ENCODE measurements around the gene DPF3.

The DPF3 gene

GRCh38 chr14:72869407-72870329, 24.2 kb downstream of the DPF3 start:
- no peak overlapping the region for H3K4me3 ChIP-seq (ENCODE audit: insufficient read depth, low read depth, low read length)
- no peaks in the 10 kb centered on the region for H3K9me3 ChIP-seq (ENCODE audit: control insufficient read depth, low read length)

GRCh38 chr14:72868500-72868899, 25.4 kb downstream of the DPF3 start:
- no peaks in the 10 kb centered on the region for H3K9me3 ChIP-seq (ENCODE audit: control insufficient read depth, low read length)
- 92 to 93% methylated on average over 3 of the region's 3 CpGs for WGBS, 2 experiments
- H3K27ac ChIP-seq (ENCODE audit: insufficient read depth, low read depth, low read length, poor library complexity, severe bottlenecking) = no peak overlapping the region
- H3K27me3 ChIP-seq (ENCODE audit: control insufficient read depth, insufficient read depth, low read length, poor library complexity, severe bottlenecking) = no peaks in the 10 kb centered on the region
- no peaks in the 10 kb centered on the region for H3K36me3 ChIP-seq (ENCODE audit: control insufficient read depth, insufficient read depth, low read length)
- H3K4me1 ChIP-seq (ENCODE audit: control insufficient read depth, insufficient read depth, low read length) = no peaks in the 10 kb centered on the region
- H3K4me3 ChIP-seq (ENCODE audit: insufficient read depth, low read depth, low read length) = no peak overlapping the region

More at GRCh38 chr14:72869407-72870329, 24.2 kb downstream of the DPF3 start:
- Histone ChIP-seq H3K27ac (ENCODE audit: insufficient read depth, low read depth, low read length, poor library complexity, severe bottlenecking) (no peak overlapping the region), H3K27me3 (ENCODE audit: control insufficient read depth, insufficient read depth, low read length, poor library complexity, severe bottlenecking) (no peaks in the 10 kb centered on the region), H3K4me1 (ENCODE audit: control insufficient read depth, insufficient read depth, low read length) (no peaks in the 10 kb centered on the region), H3K36me3 (ENCODE audit: control insufficient read depth, insufficient read depth, low read length) (no peaks in the 10 kb centered on the region)
- WGBS, 2 experiments = 88 to 90% methylated on average over 7 to 8 of the region's 8 CpGs

GRCh38 chr14:72864712-72865365, 29.1 kb downstream of the DPF3 start:
- Histone ChIP-seq H3K27ac (ENCODE audit: insufficient read depth, low read depth, low read length, poor library complexity, severe bottlenecking) (no peak overlapping the region), H3K4me3 (ENCODE audit: insufficient read depth, low read depth, low read length) (no peak overlapping the region), H3K4me1 (ENCODE audit: control insufficient read depth, insufficient read depth, low read length) (no peaks in the 10 kb centered on the region), H3K9me3 (ENCODE audit: control insufficient read depth, low read length) (no peaks in the 10 kb centered on the region), H3K27me3 (ENCODE audit: control insufficient read depth, insufficient read depth, low read length, poor library complexity, severe bottlenecking) (no peaks in the 10 kb centered on the region), H3K36me3 (ENCODE audit: control insufficient read depth, insufficient read depth, low read length) (no peaks in the 10 kb centered on the region)
- WGBS, 2 experiments = 93 to 95% methylated on average over 6 of the region's 6 CpGs

- Histone ChIP-seq H3K4me3 (ENCODE audit: insufficient read depth, low read depth, low read length) (no peak overlapping the region), H3K4me1 (ENCODE audit: control insufficient read depth, insufficient read depth, low read length) (no peaks in the 10 kb centered on the region)
- 87% methylated on average over 7 of the region's 7 CpGs for WGBS, 2 experiments
Observed at GRCh38 chr14:72863216-72864006, 30.5 kb downstream of the DPF3 start.

GRCh38 chr14:72856530-72857266, 37.2 kb downstream of the DPF3 start:
- Histone ChIP-seq H3K36me3 (ENCODE audit: control insufficient read depth, insufficient read depth, low read length) (no peaks in the 10 kb centered on the region), H3K9me3 (ENCODE audit: control insufficient read depth, low read length) (no peaks in the 10 kb centered on the region), H3K27me3 (ENCODE audit: control insufficient read depth, insufficient read depth, low read length, poor library complexity, severe bottlenecking) (no peaks in the 10 kb centered on the region), H3K4me3 (ENCODE audit: insufficient read depth, low read depth, low read length) (no peak overlapping the region), H3K4me1 (ENCODE audit: control insufficient read depth, insufficient read depth, low read length) (no peaks in the 10 kb centered on the region), H3K27ac (ENCODE audit: insufficient read depth, low read depth, low read length, poor library complexity, severe bottlenecking) (no peak overlapping the region)
- 84 to 85% methylated on average over 12 of the region's 12 CpGs for WGBS, 2 experiments

More at GRCh38 chr14:72863216-72864006, 30.5 kb downstream of the DPF3 start:
- H3K9me3 ChIP-seq (ENCODE audit: control insufficient read depth, low read length) = no peaks in the 10 kb centered on the region
- H3K27ac ChIP-seq (ENCODE audit: insufficient read depth, low read depth, low read length, poor library complexity, severe bottlenecking) = no peak overlapping the region
- no peaks in the 10 kb centered on the region for H3K36me3 ChIP-seq (ENCODE audit: control insufficient read depth, insufficient read depth, low read length)
- no peaks in the 10 kb centered on the region for H3K27me3 ChIP-seq (ENCODE audit: control insufficient read depth, insufficient read depth, low read length, poor library complexity, severe bottlenecking)

GRCh38 chr14:72855913-72856312, 38.0 kb downstream of the DPF3 start:
- 96 to 98% methylated on average over 1 of the region's 1 CpG for WGBS, 2 experiments
- Histone ChIP-seq H3K9me3 (ENCODE audit: control insufficient read depth, low read length) (no peaks in the 10 kb centered on the region), H3K4me1 (ENCODE audit: control insufficient read depth, insufficient read depth, low read length) (no peaks in the 10 kb centered on the region), H3K27me3 (ENCODE audit: control insufficient read depth, insufficient read depth, low read length, poor library complexity, severe bottlenecking) (no peaks in the 10 kb centered on the region), H3K4me3 (ENCODE audit: insufficient read depth, low read depth, low read length) (no peak overlapping the region), H3K27ac (ENCODE audit: insufficient read depth, low read depth, low read length, poor library complexity, severe bottlenecking) (no peak overlapping the region), H3K36me3 (ENCODE audit: control insufficient read depth, insufficient read depth, low read length) (no peaks in the 10 kb centered on the region)

- WGBS, 2 experiments = 95 to 96% methylated on average over 10 of the region's 10 CpGs
- Histone ChIP-seq H3K36me3 (ENCODE audit: control insufficient read depth, insufficient read depth, low read length) (no peaks in the 10 kb centered on the region), H3K4me3 (ENCODE audit: insufficient read depth, low read depth, low read length) (no peak overlapping the region), H3K9me3 (ENCODE audit: control insufficient read depth, low read length) (no peaks in the 10 kb centered on the region), H3K4me1 (ENCODE audit: control insufficient read depth, insufficient read depth, low read length) (no peaks in the 10 kb centered on the region), H3K27me3 (ENCODE audit: control insufficient read depth, insufficient read depth, low read length, poor library complexity, severe bottlenecking) (no peaks in the 10 kb centered on the region), H3K27ac (ENCODE audit: insufficient read depth, low read depth, low read length, poor library complexity, severe bottlenecking) (no peak overlapping the region)
Observed at GRCh38 chr14:72852194-72852593, 41.7 kb downstream of the DPF3 start.

GRCh38 chr14:72851635-72852034, 42.3 kb downstream of the DPF3 start:
- H3K27ac ChIP-seq (ENCODE audit: insufficient read depth, low read depth, low read length, poor library complexity, severe bottlenecking) = no peak overlapping the region
- no peaks in the 10 kb centered on the region for H3K27me3 ChIP-seq (ENCODE audit: control insufficient read depth, insufficient read depth, low read length, poor library complexity, severe bottlenecking)

GRCh38 chr14:72850360-72850759, 43.5 kb downstream of the DPF3 start:
- WGBS, 2 experiments = 91 to 92% methylated on average over 4 of the region's 4 CpGs
- Histone ChIP-seq H3K27me3 (ENCODE audit: control insufficient read depth, insufficient read depth, low read length, poor library complexity, severe bottlenecking) (no peaks in the 10 kb centered on the region), H3K9me3 (ENCODE audit: control insufficient read depth, low read length) (no peaks in the 10 kb centered on the region), H3K4me1 (ENCODE audit: control insufficient read depth, insufficient read depth, low read length) (no peaks in the 10 kb centered on the region), H3K36me3 (ENCODE audit: control insufficient read depth, insufficient read depth, low read length) (no peaks in the 10 kb centered on the region), H3K4me3 (ENCODE audit: insufficient read depth, low read depth, low read length) (no peak overlapping the region), H3K27ac (ENCODE audit: insufficient read depth, low read depth, low read length, poor library complexity, severe bottlenecking) (no peak overlapping the region)

More at GRCh38 chr14:72851635-72852034, 42.3 kb downstream of the DPF3 start:
- Histone ChIP-seq H3K36me3 (ENCODE audit: control insufficient read depth, insufficient read depth, low read length) (no peaks in the 10 kb centered on the region), H3K4me3 (ENCODE audit: insufficient read depth, low read depth, low read length) (no peak overlapping the region), H3K4me1 (ENCODE audit: control insufficient read depth, insufficient read depth, low read length) (no peaks in the 10 kb centered on the region), H3K9me3 (ENCODE audit: control insufficient read depth, low read length) (no peaks in the 10 kb centered on the region)
- 83 to 86% methylated on average over 14 of the region's 14 CpGs for WGBS, 2 experiments

Data from ectodermal cell (in vitro differentiated cells).